ENCODE measurements around the gene CTDSPL. TPM values are rescaled to one million over a fixed set of nuclear protein-coding genes. Genes with fewer than 3 reads are reported as not detected.

The CTDSPL gene
- total RNA-seq, 1 experiment from 2014 or later, result 16.6 TPM

GRCh38 chr3:37961622-37962431 is 100.1 kb downstream of the CTDSPL start:
- ATAC-seq (no peak), DNase-seq (ENCODE audit: low read depth, low spot score) (no peak)
- Histone ChIP-seq H3K36me3 (ENCODE audit: control insufficient read depth, insufficient read depth, low read length) (no peaks in the 10 kb centered on the region), H3K27me3 (ENCODE audit: control insufficient read depth, insufficient read depth, low read length) (no peaks in the 10 kb centered on the region), H3K4me3 (ENCODE audit: low read depth in 2 of 2, low read length in 2 of 2) (no peak overlapping the region), H3K27ac (ENCODE audit: low read length) (no peak overlapping the region), H3K4me1 (ENCODE audit: control insufficient read depth, insufficient read depth, low read length) (no peaks in the 10 kb centered on the region), H3K9me3 (ENCODE audit: control insufficient read depth, insufficient read depth, low read depth, low read length) (no peaks in the 10 kb centered on the region)
- TF ChIP-seq POLR2AphosphoS5 (IDR thresholded peaks at IDR 0.05; ENCODE audit: low read depth, low read length) (no peak), REST (IDR thresholded peaks at IDR 0.05; ENCODE audit: insufficient read depth in 1 of 2, low read depth in 2 of 2, low read length in 1 of 2) (no peak), TCF7L2 (IDR thresholded peaks at IDR 0.05; ENCODE audit: low read depth, low read length) (no peak), SIN3A (IDR thresholded peaks at IDR 0.05; ENCODE audit: borderline replicate concordance, insufficient read depth, low read depth, low read length) (no peak), CTCF (IDR thresholded peaks at IDR 0.05) (no peak)
- ChIA-PET CTCF (interaction anchor here (1.3 kb wide), 1 partner anchor 12 kb away, joined by 3 read pairs; no protein-coding TSS in a partner anchor), POLR2A (no interaction called here)
- in situ Hi-C loops (cut with HindIII; ENCODE audit: low pct_unique_long_range_greater_than_20kb, low sequenced_read_pairs), result no loop called here
- intact Hi-C loops (cut with micrococcal nuclease; ENCODE audit: unreplicated experiment), result no loop called here
- no TSS peak for BruUV-seq (replicated peaks)

GRCh38 chr3:37963016-37963415 is 101.3 kb downstream of the CTDSPL start:
- no TSS peak for BruUV-seq (replicated peaks)
- no peak overlapping the region for H3K4me3 ChIP-seq (ENCODE audit: low read depth in 2 of 2, low read length in 2 of 2)
- ChIA-PET CTCF (interaction anchor here (1.0 kb wide), 1 partner anchor 108 kb away, joined by 3 read pairs; no protein-coding TSS in a partner anchor), POLR2A (no interaction called here)
- H3K27ac ChIP-seq (ENCODE audit: low read length), result no peak overlapping the region
- H3K36me3 ChIP-seq (ENCODE audit: control insufficient read depth, insufficient read depth, low read length), result no peaks in the 10 kb centered on the region
- no peak for ATAC-seq
- no peak for DNase-seq (ENCODE audit: low read depth, low spot score)
- TF ChIP-seq TCF7L2 (IDR thresholded peaks at IDR 0.05; ENCODE audit: low read depth, low read length) (no peak), REST (IDR thresholded peaks at IDR 0.05; ENCODE audit: insufficient read depth in 1 of 2, low read depth in 2 of 2, low read length in 1 of 2) (no peak), POLR2AphosphoS5 (IDR thresholded peaks at IDR 0.05; ENCODE audit: low read depth, low read length) (no peak), SIN3A (IDR thresholded peaks at IDR 0.05; ENCODE audit: borderline replicate concordance, insufficient read depth, low read depth, low read length) (no peak), CTCF (IDR thresholded peaks at IDR 0.05) (no peak)
- H3K27me3 ChIP-seq (ENCODE audit: control insufficient read depth, insufficient read depth, low read length), result no peaks in the 10 kb centered on the region
- H3K4me1 ChIP-seq (ENCODE audit: control insufficient read depth, insufficient read depth, low read length), result no peaks in the 10 kb centered on the region
- no peaks in the 10 kb centered on the region for H3K9me3 ChIP-seq (ENCODE audit: control insufficient read depth, insufficient read depth, low read depth, low read length)
- intact Hi-C loops (cut with micrococcal nuclease; ENCODE audit: unreplicated experiment), result no loop called here
- in situ Hi-C loops (cut with HindIII; ENCODE audit: low pct_unique_long_range_greater_than_20kb, low sequenced_read_pairs), result no loop called here
